ENCODE data around the gene NOL11. TPM values are rescaled to one million over a fixed set of nuclear protein-coding genes. Genes with fewer than 3 reads are reported as not detected.
"Not testable (repeated sequence)": the region's sequence is repeated elsewhere in the genome, so short reads cannot be mapped to it uniquely, and the experiment has no call there.

Gene NOL11
- total and polyA plus RNA-seq, 2 of the 4 experiments (the other 2 are of a cell fraction) = 26.2 to 58.3 TPM

DNA sequence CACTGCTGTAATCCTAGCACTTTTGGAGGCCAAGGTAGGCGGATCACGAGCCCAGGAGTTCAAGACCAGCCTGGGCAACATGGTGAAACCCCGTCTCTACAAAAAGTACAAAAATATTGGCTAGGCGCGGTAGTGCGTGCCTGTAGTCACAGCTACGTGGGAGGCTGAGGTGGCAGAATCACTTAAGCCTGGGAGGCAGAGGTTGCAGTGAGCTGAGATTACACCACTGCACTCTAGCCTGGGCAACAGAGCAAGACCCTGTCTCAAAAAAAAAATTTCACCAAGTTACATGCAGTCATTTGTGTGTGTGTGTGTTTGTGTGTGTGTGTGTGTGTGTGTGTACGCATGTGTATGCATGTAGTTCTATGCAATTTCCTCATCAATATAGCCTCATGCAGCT lies 14.9 kb upstream of the NOL11 start:
- H3K4me1 ChIP-seq (ENCODE audit: control insufficient read depth, insufficient read depth, low read length); POLR2A ChIA-PET (ENCODE audit: unreplicated experiment); H4K5ac ChIP-seq (ENCODE audit: low read depth, low read length); H3K27ac ChIP-seq (ENCODE audit: insufficient read depth, low read length); H3K14ac ChIP-seq (replicated peaks; ENCODE audit: low read depth, low read length); H3K36me3 ChIP-seq (ENCODE audit: control insufficient read depth, insufficient read depth, low read length); H3K4me3 ChIP-seq (ENCODE audit: insufficient read depth, low read depth, low read length); intact Hi-C loops (cut with micrococcal nuclease); H3K9ac ChIP-seq (ENCODE audit: low read depth, low read length); H3K23ac ChIP-seq (ENCODE audit: low read depth, low read length); H2AK9ac ChIP-seq (replicated peaks; ENCODE audit: low read depth, low read length, poor library complexity); H2BK15ac ChIP-seq (ENCODE audit: low read depth, low read length); ATAC-seq (ENCODE audit: low read depth); BruUV-seq (replicated peaks); H3K4ac ChIP-seq (ENCODE audit: low read depth, low read length); in situ Hi-C loops (cut with MboI; ENCODE audit: low sequenced_read_pairs); H3K79me1 ChIP-seq (ENCODE audit: low read depth in 1 of 2, low read length in 2 of 2); H3K9me3 ChIP-seq (ENCODE audit: control insufficient read depth, insufficient read depth, low read length); H3K27me3 ChIP-seq (ENCODE audit: control insufficient read depth, insufficient read depth, low read length); dilution Hi-C loops (cut with HindIII; ENCODE audit: low sequenced_read_pairs, unreplicated experiment); H4K8ac ChIP-seq (ENCODE audit: low read depth in 2 of 2, low read length in 2 of 2); H3K56ac ChIP-seq (ENCODE audit: extremely low read depth, insufficient read depth, low read length); H2AK5ac ChIP-seq (ENCODE audit: low read depth, low read length); H2BK120ac ChIP-seq (ENCODE audit: low read depth, low read length); H2BK20ac ChIP-seq (ENCODE audit: low read depth, low read length); H3K9me1 ChIP-seq (ENCODE audit: insufficient read depth, low read length); H3K18ac ChIP-seq (ENCODE audit: low read depth, low read length); H2BK5ac ChIP-seq (ENCODE audit: low read depth, low read length, poor library complexity, severe bottlenecking); H4K20me1 ChIP-seq (ENCODE audit: insufficient read depth, low read length); DNase-seq; H3K4me2 ChIP-seq (ENCODE audit: low read depth, low read length); H4K91ac ChIP-seq (ENCODE audit: insufficient read depth, low read depth, low read length); H2AFZ ChIP-seq (replicated peaks; ENCODE audit: low read length, poor library complexity): not testable (repeated sequence)
- CTCF ChIA-PET = interaction anchor here (0.7 kb wide), 1 partner anchor 27 kb away, joined by 3 read pairs; no protein-coding TSS in a partner anchor
- 91% methylated on average over 6 of the region's 8 CpGs; no CpG with 5 or more reads in 1 of the 2 experiments for whole genome bisulfite sequencing, 2 experiments (ENCODE audit: extremely low coverage in 2 of 2, insufficient read length in 1 of 2)
